Endothelial cell (in vitro differentiated cells): ENCODE data around the gene GOLGA2. TPM values are rescaled to one million over a fixed set of nuclear protein-coding genes. Genes with fewer than 3 reads are reported as not detected.
A peak's percentile ranks its signal among the peaks of the same experiment; 100 is the strongest.

ENCODE experiments used
- DNase-seq: peaks from one replicate; pipeline ENCODE4 v3.0.0; 2021; ENCODE audit warnings: low spot score
- H3K27ac Mint-ChIP-seq: one replicate; pipeline ENCODE4 v1.8.0; 2021; ENCODE audit warnings: mixed read lengths, inconsistent platforms; ENCODE audit not compliant: unreplicated experiment
- H3K27me3 Mint-ChIP-seq: one replicate; pipeline ENCODE4 v1.8.0; 2021; ENCODE audit warnings: mild to moderate bottlenecking, moderate library complexity, mixed read lengths, inconsistent platforms; ENCODE audit not compliant: unreplicated experiment
- H3K36me3 Mint-ChIP-seq: one replicate; pipeline ENCODE4 v1.8.0; 2021; ENCODE audit warnings: mild to moderate bottlenecking, low read depth, mixed read lengths, inconsistent platforms; ENCODE audit not compliant: unreplicated experiment
- H3K4me1 Mint-ChIP-seq: one replicate; pipeline ENCODE4 v1.8.0; 2021; ENCODE audit warnings: mild to moderate bottlenecking, mixed read lengths, inconsistent platforms; ENCODE audit not compliant: unreplicated experiment
- H3K4me3 Mint-ChIP-seq: one replicate; pipeline ENCODE4 v1.8.0; 2021; ENCODE audit warnings: mild to moderate bottlenecking, mixed read lengths, inconsistent platforms; ENCODE audit not compliant: unreplicated experiment
- H3K9me3 Mint-ChIP-seq: one replicate; pipeline ENCODE4 v1.8.0; 2021; ENCODE audit warnings: mixed read lengths, inconsistent platforms; ENCODE audit not compliant: unreplicated experiment
- CTCF ChIP-seq: fragments of 200-600 bp; sonication (generic); IDR thresholded peaks from one replicate; pipeline ENCODE4 v1.5.0; 2021; ENCODE audit warnings: antibody characterized with exemption; ENCODE audit not compliant: unreplicated experiment
- total RNA-seq: library from RNA; stranded (reverse); fragmentation: NEBNext Ultra II Directional; extraction: Animal tissue kit (Norgen Biotek cat#: 25700); gene quantifications from one replicate; pipeline ENCODE4 v1.2.1, GENCODE V29; 2021; ENCODE audit not compliant: unreplicated experiment

Gene GOLGA2
- total RNA-seq, 1 donor from 2014 or later = 69.4 TPM

GRCh38 chr9:128294142-128294541, 18.3 kb upstream of the GOLGA2 start:
- DNase-seq = no peak
- peak overlapping the region; percentile 25 for H3K27ac Mint-ChIP-seq
- H3K4me3 Mint-ChIP-seq = no peak overlapping the region
- no peaks in the 10 kb centered on the region for H3K4me1 Mint-ChIP-seq
- peaks cover 2% of the 10 kb centered on the region for H3K27me3 Mint-ChIP-seq
- H3K36me3 Mint-ChIP-seq = no peaks in the 10 kb centered on the region
- no peaks in the 10 kb centered on the region for H3K9me3 Mint-ChIP-seq
- no peak for TF ChIP-seq CTCF

- H3K9me3 Mint-ChIP-seq = no peaks in the 10 kb centered on the region
- DNase-seq = no peak
- no peak for TF ChIP-seq CTCF
- no peaks in the 10 kb centered on the region for H3K4me1 Mint-ChIP-seq
- peaks cover 2% of the 10 kb centered on the region for H3K27me3 Mint-ChIP-seq
- no peak overlapping the region for H3K4me3 Mint-ChIP-seq
- H3K27ac Mint-ChIP-seq = no peak overlapping the region
- H3K36me3 Mint-ChIP-seq = peaks cover 3% of the 10 kb centered on the region
Measured at GRCh38 chr9:128293091-128293490, 17.3 kb upstream of the GOLGA2 start.

- Mint-ChIP-seq H3K4me3 (no peak overlapping the region), H3K4me1 (no peaks in the 10 kb centered on the region), H3K36me3 (peaks cover 3% of the 10 kb centered on the region), H3K27ac (no peak overlapping the region), H3K9me3 (no peaks in the 10 kb centered on the region), H3K27me3 (peaks cover 2% of the 10 kb centered on the region)
- TF ChIP-seq CTCF = no peak
- no peak for DNase-seq
Measured at GRCh38 chr9:128292009-128292408, 16.2 kb upstream of the GOLGA2 start.

GRCh38 chr9:128288273-128289004, 12.6 kb upstream of the GOLGA2 start:
- TF ChIP-seq CTCF = no peak
- Mint-ChIP-seq H3K36me3 (peaks cover 7% of the 10 kb centered on the region), H3K27me3 (no peaks in the 10 kb centered on the region), H3K4me1 (peaks cover 3% of the 10 kb centered on the region), H3K4me3 (no peak overlapping the region), H3K27ac (no peak overlapping the region), H3K9me3 (no peaks in the 10 kb centered on the region)
- DNase-seq = no peak

GRCh38 chr9:128286440-128286839, 10.6 kb upstream of the GOLGA2 start:
- H3K36me3 Mint-ChIP-seq = peaks cover 9% of the 10 kb centered on the region
- no peak for TF ChIP-seq CTCF
- peaks cover 6% of the 10 kb centered on the region for H3K4me1 Mint-ChIP-seq
- peaks cover 2% of the 10 kb centered on the region for H3K27me3 Mint-ChIP-seq
- no peak for DNase-seq
- H3K27ac Mint-ChIP-seq = no peak overlapping the region
- no peaks in the 10 kb centered on the region for H3K9me3 Mint-ChIP-seq
- H3K4me3 Mint-ChIP-seq = no peak overlapping the region
